OCI-M1 (cell line): ENCODE results near the gene ZNF384.

Experiments used
- DNase-seq: peaks from one replicate; lab custom pipeline; 2025; lab: John Stamatoyannopoulos, UW

The ZNF384 gene

DNA sequence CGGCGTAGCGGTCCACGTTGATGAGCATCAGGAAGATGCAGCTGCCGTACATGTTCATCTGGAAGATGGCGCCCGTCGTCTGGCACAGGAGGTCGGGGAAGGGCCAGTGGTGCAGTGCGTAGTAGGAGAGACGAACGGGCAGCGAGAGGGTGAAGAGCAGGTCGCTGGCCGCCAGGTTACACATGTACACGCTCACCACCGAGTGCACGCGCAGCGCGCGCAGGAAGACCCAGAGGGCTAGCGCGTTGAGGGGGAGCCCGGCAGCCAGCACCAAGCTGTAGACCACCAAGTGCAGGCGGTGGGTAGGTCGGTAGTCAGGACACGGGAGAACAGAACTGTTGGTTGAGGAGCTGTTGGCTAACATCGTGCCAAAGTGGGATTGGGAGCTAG, 68.3 kb downstream of the ZNF384 start:
- no peak for DNase-seq

- no peak for DNase-seq
These were observed 68.9 kb downstream of the ZNF384 start for GRCh38 chr12:6620137-6620884.

GRCh38 chr12:6618483-6619225, 70.5 kb downstream of the ZNF384 start:
- DNase-seq = peak; percentile 51
